Urinary bladder (tissue), 4 donors: ENCODE measurements around the gene FGF22. TPM values are rescaled to one million over a fixed set of nuclear protein-coding genes. Genes with fewer than 3 reads are reported as not detected.

Experiments used
- DNase-seq: peaks from one replicate; pipeline ENCODE4 v3.0.0-alpha.2; 2015; ENCODE audit errors: extremely low spot score
- H3K27ac ChIP-seq: one replicate; pipeline ENCODE4 v1.5.1; 2013; ENCODE audit warnings: low read depth, mild to moderate bottlenecking, moderate library complexity
- H3K36me3 ChIP-seq: one replicate; pipeline ENCODE4 v1.6.1; 2013; ENCODE audit warnings: mild to moderate bottlenecking, moderate library complexity; ENCODE audit not compliant: insufficient read depth
- H3K4me1 ChIP-seq: one replicate; pipeline ENCODE4 v1.6.1; 2013; ENCODE audit warnings: mild to moderate bottlenecking, moderate library complexity; ENCODE audit not compliant: insufficient read depth
- H3K4me3 ChIP-seq: one replicate; pipeline ENCODE4 v1.5.1; 2013; ENCODE audit warnings: low read depth, low read length
- WGBS: extraction: QIAGEN DNeasy Blood & Tissue Kit; methylation state at CpG from one replicate; pipeline ENCODE4 v1.1.7; 2013; 5-methylcytosine and 5-hydroxymethylcytosine counted together
- polyA plus RNA-seq: library from polyadenylated mRNA; stranded (reverse); fragments of 200-250 nt; gene quantifications from one replicate; pipeline ENCODE4 v1.2.3, GENCODE V29; 2013
- total RNA-seq: library from RNA; depleted of rRNA; stranded (reverse); fragments of >200 nt; gene quantifications from one replicate; pipeline ENCODE4 v1.2.3, GENCODE V29; 2014
- donor health status: healthy with polysubstance abuse.
- donor health status: healthy.

The FGF22 gene
- total RNA-seq, result not detected
- 1.6 TPM for polyA plus RNA-seq

DNA sequence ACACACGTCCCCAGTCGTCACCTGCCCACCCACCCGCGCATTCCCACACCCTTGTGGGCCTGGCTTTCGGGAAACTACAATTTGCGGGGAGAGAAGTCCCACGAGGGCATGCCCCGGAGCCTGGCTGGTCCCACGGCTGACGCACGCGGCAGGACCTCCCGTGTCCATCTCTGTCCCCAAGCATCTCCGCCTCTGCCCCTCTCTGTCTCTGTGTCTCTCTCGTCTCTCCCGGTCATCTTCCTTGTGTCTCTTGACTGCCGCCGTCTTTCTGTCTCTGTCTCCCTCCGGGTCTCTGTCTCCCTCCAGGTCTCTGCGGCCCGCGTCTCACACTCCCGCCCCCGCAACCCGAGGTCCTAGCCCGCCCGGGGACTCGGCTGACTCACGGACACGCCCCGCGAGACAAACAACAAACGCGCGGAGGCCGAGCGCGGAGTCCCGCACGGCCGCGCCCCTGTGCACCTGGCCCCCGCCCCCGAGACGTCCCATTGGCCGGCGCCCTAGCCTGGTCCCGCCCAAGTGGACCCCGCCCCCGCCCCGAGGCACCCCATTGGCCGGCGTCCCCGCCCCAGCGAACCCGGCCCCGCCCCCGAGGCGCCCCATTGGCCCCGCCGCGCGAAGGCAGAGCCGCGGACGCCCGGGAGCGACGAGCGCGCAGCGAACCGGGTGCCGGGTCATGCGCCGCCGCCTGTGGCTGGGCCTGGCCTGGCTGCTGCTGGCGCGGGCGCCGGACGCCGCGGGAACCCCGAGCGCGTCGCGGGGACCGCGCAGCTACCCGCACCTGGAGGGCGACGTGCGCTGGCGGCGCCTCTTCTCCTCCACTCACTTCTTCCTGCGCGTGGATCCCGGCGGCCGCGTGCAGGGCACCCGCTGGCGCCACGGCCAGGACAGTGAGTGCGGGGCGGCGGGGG lies at the start of gene FGF22:
FGF22 (plus strand) TSS at position 627 of the 908 bp plus-strand sequence; CDS start at position 674, 47 bp downstream.
- Histone ChIP-seq H3K4me3 (peak within 1 kb of the TSS; percentile 40), H3K27ac (no peak within 1 kb of the TSS), H3K4me1 (no peaks in the 10 kb centered on the region), H3K36me3 (no peaks in the 10 kb centered on the region)
- 5% methylated on average over 109 of the region's 109 CpGs for WGBS
- peak; percentile 52 for DNase-seq

DNA sequence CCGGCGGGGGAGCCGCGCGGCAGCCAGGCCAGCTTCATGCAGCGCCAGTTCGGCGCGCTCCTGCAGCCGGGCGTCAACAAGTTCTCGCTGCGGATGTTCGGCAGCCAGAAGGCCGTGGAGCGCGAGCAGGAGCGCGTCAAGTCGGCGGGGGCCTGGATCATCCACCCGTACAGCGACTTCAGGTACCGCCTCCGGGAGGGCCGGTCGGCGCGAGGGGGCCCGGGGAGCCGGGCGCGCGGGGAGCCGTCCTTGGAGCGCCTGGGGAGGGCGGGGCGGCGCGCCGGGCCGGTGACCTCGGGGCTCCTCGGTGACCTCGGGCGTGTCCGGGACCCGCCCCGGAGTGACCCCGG lies 49.3 kb upstream of the FGF22 start:
- H3K4me3 ChIP-seq, result peak overlapping the region; percentile 41
- no peak overlapping the region for H3K27ac ChIP-seq
- no peaks in the 10 kb centered on the region for H3K36me3 ChIP-seq
- 1% methylated on average over 50 of the region's 50 CpGs for WGBS
- peaks cover 3% of the 10 kb centered on the region for H3K4me1 ChIP-seq
- DNase-seq, result no peak

DNA sequence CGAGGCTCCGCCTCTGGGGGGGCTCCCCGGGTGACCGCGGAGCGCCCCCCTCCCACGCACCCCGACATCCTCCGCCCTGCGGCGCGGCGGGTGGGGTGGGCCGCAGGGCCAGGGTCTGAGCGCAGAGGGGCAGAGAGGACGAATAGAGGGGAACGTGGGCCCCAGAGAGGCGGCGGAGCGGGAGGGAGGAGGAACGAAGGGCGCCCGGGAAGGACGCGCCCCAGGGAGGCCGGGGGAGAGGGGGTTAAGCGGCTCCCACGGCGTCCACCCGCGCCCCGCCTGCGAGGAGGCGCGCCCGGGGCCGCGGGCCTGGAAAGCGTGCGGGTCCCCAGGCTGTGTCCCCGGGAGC lies 49.0 kb upstream of the FGF22 start:
- Histone ChIP-seq H3K27ac (no peak overlapping the region), H3K4me3 (peak overlapping the region; percentile 12), H3K36me3 (no peaks in the 10 kb centered on the region), H3K4me1 (peaks cover 3% of the 10 kb centered on the region)
- no peak for DNase-seq
- 5% methylated on average over 41 of the region's 41 CpGs for WGBS

DNA sequence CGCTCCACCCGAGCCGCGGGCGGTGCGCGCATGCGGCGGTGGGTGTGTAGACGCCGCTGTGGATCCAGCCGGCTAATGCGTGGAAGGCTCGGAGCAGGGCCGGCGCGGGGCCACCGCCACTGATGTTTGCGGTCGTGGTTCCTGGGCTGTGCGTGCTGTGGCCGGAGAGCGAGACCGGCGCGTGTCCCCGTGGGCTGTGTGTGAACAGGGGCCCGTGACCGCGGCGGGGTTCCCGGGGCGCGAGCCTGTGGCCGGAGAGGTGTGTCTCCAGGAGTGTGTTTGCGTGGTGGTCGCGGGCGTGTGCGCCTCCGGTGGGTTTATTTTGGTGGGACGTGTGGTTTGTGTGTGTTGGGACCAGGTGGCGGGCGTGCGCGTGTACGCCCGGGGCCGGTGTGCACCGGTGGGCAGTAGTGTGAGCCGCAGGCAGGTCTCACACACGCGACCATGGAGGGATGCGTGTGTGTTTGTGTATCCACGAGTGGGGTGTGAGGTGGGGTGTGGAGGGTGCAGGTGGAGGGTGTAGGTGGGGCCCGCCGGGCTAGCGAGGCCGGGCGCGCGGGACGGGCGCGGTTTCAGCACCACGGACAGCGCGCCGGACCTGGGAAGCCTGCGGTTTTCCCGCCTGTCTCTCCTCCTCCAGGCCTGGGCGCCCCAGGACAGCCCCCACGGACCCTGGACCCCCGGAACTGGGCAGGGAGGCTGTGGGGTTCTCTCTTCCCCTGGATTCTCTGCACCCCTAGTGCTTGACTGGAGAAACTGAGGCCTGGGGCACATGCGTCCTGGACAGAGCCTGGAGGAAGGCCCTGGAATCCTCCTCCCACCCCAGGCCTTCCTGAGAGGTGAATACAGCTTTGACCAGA lies 48.4 kb upstream of the FGF22 start:
- Histone ChIP-seq H3K36me3 (no peaks in the 10 kb centered on the region), H3K4me1 (peaks cover 3% of the 10 kb centered on the region), H3K4me3 (peak overlapping the region; percentile 12), H3K27ac (no peak overlapping the region)
- WGBS, result 30% methylated on average over 75 of the region's 75 CpGs
- no peak for DNase-seq

DNA sequence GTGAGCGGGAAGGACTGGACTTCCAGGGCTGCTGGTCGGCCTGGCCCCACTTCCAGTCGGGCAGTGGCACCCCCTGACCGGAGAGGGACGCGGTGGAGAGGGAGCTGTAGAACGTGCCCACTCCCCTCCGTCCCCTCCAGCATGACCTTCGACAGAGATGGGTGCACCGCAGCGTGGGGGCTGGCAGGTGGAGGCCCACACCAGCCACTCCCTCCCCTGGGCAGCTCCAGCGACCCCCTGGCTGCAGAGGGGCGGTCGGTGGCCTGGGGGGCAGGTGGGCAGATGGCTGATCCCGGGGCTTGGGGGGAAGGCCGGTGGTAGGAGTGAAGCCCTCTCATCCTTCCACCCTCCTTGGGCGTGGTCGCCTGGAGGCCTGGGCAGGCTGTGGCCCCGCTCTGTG lies 47.6 kb upstream of the FGF22 start:
- Histone ChIP-seq H3K4me1 (peaks cover 3% of the 10 kb centered on the region), H3K4me3 (no peak overlapping the region), H3K27ac (no peak overlapping the region), H3K36me3 (no peaks in the 10 kb centered on the region)
- WGBS, result 72% methylated on average over 19 of the region's 19 CpGs
- no peak for DNase-seq

DNA sequence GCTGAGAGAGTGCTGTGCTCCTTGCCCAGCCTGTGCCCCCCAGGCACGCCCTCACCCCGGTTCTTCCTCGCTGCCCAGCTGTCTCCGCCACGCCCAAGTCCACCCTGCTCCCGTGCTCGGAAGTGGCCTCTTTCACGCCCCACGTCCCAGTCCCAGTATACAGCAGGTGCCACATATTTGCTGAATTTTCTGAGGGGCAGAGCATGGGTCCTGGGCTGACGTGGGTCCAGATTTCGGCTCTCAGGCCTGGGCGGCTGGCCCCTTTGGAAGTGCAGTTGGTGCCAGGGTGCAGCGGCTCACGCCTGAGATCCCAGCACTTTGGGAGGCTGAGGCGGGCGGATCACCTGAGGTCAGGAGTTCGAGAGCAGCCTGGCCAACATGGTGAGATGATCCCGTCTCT lies 46.6 kb upstream of the FGF22 start:
- no peak for DNase-seq
- Histone ChIP-seq H3K4me1 (peaks cover 3% of the 10 kb centered on the region), H3K36me3 (no peaks in the 10 kb centered on the region), H3K4me3 (no peak overlapping the region), H3K27ac (no peak overlapping the region)
- WGBS, result 79% methylated on average over 18 of the region's 18 CpGs

DNA sequence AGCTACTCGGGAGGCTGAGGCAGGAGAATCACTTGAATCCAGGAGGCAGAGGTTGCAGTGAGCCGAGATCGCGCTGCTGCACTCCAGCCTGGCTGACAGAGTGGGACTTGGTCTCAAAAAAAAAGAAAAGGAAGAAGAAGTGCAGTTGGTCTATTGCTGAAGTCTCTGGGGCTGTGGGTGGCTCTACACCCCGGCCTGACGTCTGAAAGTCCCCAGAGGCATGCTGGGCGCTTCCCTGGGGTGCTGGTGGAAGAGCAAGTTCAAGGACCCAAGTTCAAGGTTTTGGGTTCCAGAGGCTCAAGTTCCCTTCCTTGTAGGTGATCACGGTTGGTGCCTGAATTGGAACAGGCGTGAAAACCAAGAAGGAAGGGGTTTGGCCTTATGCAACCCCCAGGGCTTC lies 46.2 kb upstream of the FGF22 start:
- no peak for DNase-seq
- 64% methylated on average over 9 of the region's 9 CpGs for WGBS
- no peak overlapping the region for H3K27ac ChIP-seq
- no peak overlapping the region for H3K4me3 ChIP-seq
- H3K4me1 ChIP-seq, result peaks cover 3% of the 10 kb centered on the region
- H3K36me3 ChIP-seq, result no peaks in the 10 kb centered on the region

DNA sequence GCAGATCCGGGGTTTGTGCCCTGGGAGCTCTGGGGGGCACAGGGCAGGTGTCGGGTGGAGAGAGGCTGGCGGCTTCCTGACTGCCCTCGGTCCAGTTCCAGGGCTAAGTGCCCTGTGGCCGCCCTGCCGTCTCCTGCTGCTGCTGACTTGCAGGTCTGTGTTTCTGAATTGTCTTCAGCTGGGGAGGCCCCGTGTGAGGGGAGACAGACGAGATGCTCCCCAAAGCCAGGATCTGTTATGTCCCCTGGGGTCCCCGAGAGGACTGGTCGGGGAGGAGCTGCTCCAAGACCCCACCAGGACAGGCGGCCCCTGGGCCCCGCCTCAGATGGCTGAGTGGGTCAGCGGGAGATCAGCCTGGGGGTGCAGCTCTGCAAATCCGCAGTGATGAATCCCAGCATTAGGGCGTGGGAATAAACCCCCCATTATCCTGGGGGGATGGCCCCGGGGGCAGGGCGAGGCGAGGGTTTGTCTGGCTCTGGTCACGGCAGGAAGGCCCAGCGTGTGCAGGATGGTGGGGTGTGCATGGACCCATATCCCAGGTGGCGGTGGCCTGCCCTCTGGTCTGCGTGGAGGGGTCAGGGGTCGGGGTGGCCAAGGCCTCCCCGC lies 45.3 kb upstream of the FGF22 start:
- H3K27ac ChIP-seq, result no peak overlapping the region
- no peak for DNase-seq
- H3K4me1 ChIP-seq, result peaks cover 1% of the 10 kb centered on the region
- H3K36me3 ChIP-seq, result no peaks in the 10 kb centered on the region
- WGBS, result 73% methylated on average over 24 of the region's 24 CpGs
- no peak overlapping the region for H3K4me3 ChIP-seq

DNA sequence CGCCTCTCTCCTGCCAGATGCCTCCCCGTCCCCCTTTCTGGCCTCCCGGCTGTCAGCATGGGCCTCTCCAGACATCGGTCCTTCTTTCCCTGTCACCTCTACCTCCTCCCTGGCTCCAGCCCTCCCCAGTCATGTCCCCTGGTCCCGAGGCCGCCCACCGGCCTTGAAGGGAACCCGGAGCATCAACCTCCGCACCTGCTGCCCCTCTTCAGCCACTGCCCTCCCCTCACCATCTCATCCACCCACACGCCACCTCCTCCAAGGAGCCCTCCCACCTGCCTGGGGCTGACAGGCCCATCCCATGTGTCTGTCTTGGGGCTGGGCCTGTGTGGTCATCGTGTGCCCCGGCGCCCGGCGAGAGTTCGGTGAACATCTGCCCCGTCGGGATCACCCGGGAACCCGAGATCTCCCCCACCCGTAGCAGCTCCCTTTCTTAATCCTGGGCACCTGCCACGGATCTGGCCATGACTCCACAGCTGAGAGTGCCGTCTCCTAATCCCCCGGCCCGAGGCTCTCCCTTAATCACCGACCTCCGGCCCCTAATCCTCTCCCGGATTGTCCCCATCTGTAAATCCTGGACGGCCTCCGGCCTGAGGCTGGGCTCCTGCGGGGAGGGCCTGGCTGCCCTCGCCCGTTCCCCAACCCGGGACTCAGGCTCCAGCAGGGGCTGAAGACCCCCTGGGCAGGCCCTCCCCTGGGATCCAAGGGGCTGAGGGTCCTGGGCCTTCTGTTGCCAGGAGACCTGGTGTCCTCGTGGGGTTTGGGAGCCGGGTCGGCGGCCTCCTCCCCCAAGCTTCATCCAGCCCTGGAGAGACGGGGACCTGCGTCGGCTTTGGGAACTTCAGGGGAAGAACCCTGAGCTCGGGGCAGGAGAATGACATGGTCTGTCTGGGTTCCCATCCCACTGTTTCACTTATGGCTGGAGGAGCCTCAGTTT lies 44.1 kb upstream of the FGF22 start:
- Histone ChIP-seq H3K4me1 (peaks cover under 1% of the 10 kb centered on the region), H3K36me3 (no peaks in the 10 kb centered on the region), H3K4me3 (no peak overlapping the region), H3K27ac (no peak overlapping the region)
- WGBS, result 61% methylated on average over 42 of the region's 42 CpGs
- DNase-seq, result no peak

DNA sequence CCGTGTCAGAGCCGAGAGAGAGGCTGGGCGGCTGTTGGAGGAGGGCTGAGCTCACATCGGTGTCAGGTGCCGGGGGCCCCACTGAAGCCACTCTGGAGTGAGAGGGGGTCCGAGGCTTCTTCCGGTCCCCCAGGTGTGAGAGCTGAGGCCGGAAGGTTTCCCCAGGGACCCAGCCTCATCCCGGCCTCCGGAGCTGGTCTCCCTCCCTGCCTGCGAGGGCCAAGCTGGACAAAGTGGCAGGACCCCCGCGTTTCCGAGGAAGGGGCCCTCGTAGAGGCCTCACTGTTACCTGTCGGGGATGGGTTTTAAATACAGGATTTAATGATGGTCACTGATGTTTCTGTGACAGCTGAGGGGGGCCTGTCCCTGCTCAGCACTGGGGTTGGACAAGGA lies 43.4 kb upstream of the FGF22 start:
- Histone ChIP-seq H3K4me3 (no peak overlapping the region), H3K4me1 (no peaks in the 10 kb centered on the region), H3K27ac (no peak overlapping the region), H3K36me3 (no peaks in the 10 kb centered on the region)
- 84% methylated on average over 16 of the region's 16 CpGs for WGBS
- DNase-seq, result no peak

DNA sequence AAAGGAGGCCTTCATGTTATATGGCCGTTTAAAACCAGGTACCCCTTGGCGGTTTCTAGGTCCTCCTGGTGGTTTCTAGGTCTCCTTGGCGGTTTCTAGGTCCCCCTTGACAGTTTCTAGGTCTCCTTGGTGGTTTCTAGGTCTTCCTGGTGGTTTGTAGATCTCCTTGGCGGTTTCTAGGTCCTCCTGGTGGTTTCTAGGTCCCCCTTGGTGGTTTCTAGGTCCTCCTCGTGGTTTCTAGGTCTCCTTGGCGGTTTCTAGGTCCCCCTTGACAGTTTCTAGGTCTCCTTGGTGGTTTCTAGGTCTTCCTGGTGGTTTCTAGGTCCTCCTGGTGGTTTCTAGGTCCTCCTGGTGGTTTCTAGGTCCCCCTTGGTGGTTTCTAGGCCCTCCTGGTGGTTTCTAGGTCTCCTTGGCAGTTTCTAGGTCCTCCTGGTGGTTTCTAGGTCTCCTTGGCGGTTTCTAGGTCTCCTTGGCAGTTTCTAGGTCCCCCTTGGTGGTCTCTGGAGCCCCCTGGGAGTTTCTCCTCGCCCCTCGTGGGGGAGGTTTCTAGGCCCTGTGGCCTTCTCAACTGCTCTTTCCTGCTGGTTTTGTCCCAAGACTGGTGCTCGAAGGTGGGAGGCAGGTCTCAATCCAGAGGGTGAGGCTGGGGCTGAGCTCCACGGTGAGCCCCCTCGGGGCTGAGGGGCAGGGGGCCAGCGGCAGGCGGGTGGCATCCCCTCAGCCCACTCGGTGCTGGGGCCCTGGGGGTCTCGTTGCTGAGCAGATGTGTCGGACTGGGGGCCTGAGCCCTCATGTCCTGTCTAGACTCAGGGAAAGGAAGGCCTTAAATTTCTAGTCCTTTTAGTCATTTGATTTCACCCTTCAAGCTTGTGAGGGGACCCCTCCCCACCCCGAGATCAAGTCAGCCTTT lies 42.0 kb upstream of the FGF22 start:
- WGBS, result 78% methylated on average over 18 of the region's 18 CpGs
- no peaks in the 10 kb centered on the region for H3K4me1 ChIP-seq
- no peak for DNase-seq
- H3K36me3 ChIP-seq, result no peaks in the 10 kb centered on the region
- no peak overlapping the region for H3K27ac ChIP-seq
- H3K4me3 ChIP-seq, result no peak overlapping the region

DNA sequence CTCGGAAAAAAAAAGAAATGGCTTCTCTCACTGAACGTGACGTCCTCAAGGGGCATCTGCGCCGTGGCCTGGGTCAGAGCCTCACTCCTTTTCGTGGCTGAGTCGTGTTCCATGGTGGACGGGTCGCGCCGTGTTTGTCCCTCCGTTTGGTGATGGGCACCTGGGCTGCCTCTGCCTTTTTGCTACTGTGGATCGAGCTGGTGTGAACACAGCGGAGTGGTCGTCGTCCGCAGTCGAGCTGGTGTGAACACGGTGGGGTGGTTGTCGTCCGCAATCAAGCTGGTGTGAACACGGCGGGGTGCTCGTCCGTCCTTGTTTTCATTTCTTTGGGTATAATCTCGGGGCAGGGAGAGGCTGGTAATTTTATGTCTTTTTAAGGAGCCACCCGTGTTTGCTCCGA lies 38.4 kb upstream of the FGF22 start:
- no peak overlapping the region for H3K27ac ChIP-seq
- WGBS, result 88% methylated on average over 28 of the region's 28 CpGs
- no peak for DNase-seq

More for the DNA sequence above, 38.4 kb upstream of the FGF22 start:
- H3K4me1 ChIP-seq, result no peaks in the 10 kb centered on the region
- no peaks in the 10 kb centered on the region for H3K36me3 ChIP-seq
- H3K4me3 ChIP-seq, result no peak overlapping the region
